Astrocyte of the cerebellum (primary cell): ENCODE measurements around the gene KRTAP13-4.
A peak's percentile ranks its signal among the peaks of the same experiment; 100 is the strongest.

Experiments used
- DNase-seq: peaks from one replicate; pipeline ENCODE4 v3.0.0-alpha.2; 2011; ENCODE audit warnings: low read depth
- H3K4me3 ChIP-seq: 2 replicates; pipeline ENCODE4 v1.5.1; 2011; ENCODE audit warnings: mild to moderate bottlenecking, low read depth, low read length, moderate library complexity
- CTCF ChIP-seq: IDR thresholded peaks from 2 replicates; pipeline ENCODE4 v1.5.1; 2012; ENCODE audit warnings: low read length, low read depth, moderate library complexity, mild to moderate bottlenecking; ENCODE audit errors: missing control alignments
- in situ Hi-C: cut with HindIII; loops from 2 replicates; pipeline ENCODE4 v1.10.0; 2017; ENCODE audit warnings: low sequenced_read_pairs

KRTAP13-4 gene

GRCh38 chr21:30430170-30430655, at the start of gene KRTAP13-4:
Gene KRTAP13-4 (plus strand): TSS chr21:30430220. CDS start chr21:30430276, 56 bp downstream.
- no peak within 1 kb of the TSS for H3K4me3 ChIP-seq
- no peak for TF ChIP-seq CTCF
- no peak for DNase-seq
- in situ Hi-C loops, result no loop called here

- no peak overlapping the region for H3K4me3 ChIP-seq
- in situ Hi-C loops, result no loop called here
- DNase-seq, result no peak
- no peak for TF ChIP-seq CTCF
Measured at GRCh38 chr21:30382201-30382600, 47.8 kb upstream of the KRTAP13-4 start.

GRCh38 chr21:30391492-30392025, 38.5 kb upstream of the KRTAP13-4 start:
- DNase-seq, result no peak
- in situ Hi-C loops, result no loop called here
- TF ChIP-seq CTCF, result no peak
- no peak overlapping the region for H3K4me3 ChIP-seq

GRCh38 chr21:30395731-30396130, 34.3 kb upstream of the KRTAP13-4 start, which contains the start of gene KRTAP13-1:
Gene KRTAP13-1 (plus strand): TSS chr21:30396031. CDS start chr21:30396087, 56 bp downstream.
- H3K4me3 ChIP-seq, result no peak within 1 kb of the TSS
- no peak for TF ChIP-seq CTCF
- no peak for DNase-seq
- in situ Hi-C loops, result no loop called here

GRCh38 chr21:30408782-30409494, 21.1 kb upstream of the KRTAP13-4 start:
- DNase-seq, result peak; percentile 64

GRCh38 chr21:30415993-30416392, 14.0 kb upstream of the KRTAP13-4 start:
- no peak for TF ChIP-seq CTCF
- in situ Hi-C loops, result no loop called here

More at GRCh38 chr21:30408782-30409494, 21.1 kb upstream of the KRTAP13-4 start:
- TF ChIP-seq CTCF, result peak; percentile 68
- H3K4me3 ChIP-seq, result no peak overlapping the region
- in situ Hi-C loops, result no loop called here

More at GRCh38 chr21:30415993-30416392, 14.0 kb upstream of the KRTAP13-4 start:
- no peak for DNase-seq
- H3K4me3 ChIP-seq, result no peak overlapping the region
